ENCODE results near the gene ARFRP1.

DNA sequence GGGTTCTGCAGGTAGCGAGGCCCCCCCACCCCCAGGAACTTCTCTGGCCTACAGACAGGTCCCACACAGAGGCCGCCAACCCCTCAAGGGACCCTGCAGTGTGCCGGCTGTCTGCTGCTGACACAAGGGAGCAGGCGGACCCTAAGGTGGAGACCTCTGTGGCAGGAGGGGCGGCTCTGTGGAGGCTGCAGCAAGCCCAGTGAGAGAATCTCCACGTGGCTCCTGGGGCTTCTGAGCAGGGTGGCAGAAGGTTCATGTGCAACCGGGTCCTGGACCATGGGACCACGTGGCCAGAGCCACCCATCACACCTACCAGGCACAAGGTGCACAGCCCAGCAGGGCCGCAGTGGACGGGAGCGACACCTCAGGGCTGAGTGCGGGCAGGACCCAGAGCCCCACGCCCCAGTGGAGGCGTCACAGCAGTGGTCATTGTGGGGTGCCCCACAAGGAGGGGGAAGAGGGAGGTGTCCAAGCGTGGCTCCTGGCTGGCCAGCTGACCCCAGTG, 4.3 kb downstream of the ARFRP1 start:
- TF ChIP-seq POLR2A (IDR thresholded peaks at IDR 0.05; ENCODE audit: low read length) (no peak), GATA1 (IDR thresholded peaks at IDR 0.05; ENCODE audit: low read depth, low read length) (no peak)
